ENCODE data around the gene EPHA4.

The EPHA4 gene

DNA sequence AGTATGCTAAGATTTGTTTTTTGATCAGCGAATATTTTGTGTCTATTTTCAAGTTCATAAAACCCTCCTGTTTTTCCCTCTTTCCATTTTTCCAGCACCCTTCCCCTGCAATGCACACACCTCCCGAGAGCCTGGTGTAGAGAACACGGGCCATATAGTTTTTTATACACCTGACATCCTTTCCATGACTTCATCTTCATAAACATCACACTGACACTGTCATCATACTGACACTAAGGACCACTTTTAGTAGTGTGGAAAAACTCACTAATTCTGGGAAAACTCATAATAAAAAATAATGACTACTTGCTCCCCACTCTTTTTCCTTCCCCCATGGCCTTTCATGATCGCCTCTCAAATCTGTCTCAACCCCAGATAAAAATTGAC is 70.2 kb downstream of the EPHA4 start:
- TF ChIP-seq TAF1 (IDR thresholded peaks at IDR 0.05; ENCODE audit: low read depth): no peak
- TF ChIP-seq RAD21 (IDR thresholded peaks at IDR 0.05; ENCODE audit: low read depth): no peak
- TF ChIP-seq FOXM1 (IDR thresholded peaks at IDR 0.05; ENCODE audit: borderline replicate concordance, low read depth): no peak
- TF ChIP-seq EGR1 (IDR thresholded peaks at IDR 0.05): no peak
- TF ChIP-seq, protein P1, sequence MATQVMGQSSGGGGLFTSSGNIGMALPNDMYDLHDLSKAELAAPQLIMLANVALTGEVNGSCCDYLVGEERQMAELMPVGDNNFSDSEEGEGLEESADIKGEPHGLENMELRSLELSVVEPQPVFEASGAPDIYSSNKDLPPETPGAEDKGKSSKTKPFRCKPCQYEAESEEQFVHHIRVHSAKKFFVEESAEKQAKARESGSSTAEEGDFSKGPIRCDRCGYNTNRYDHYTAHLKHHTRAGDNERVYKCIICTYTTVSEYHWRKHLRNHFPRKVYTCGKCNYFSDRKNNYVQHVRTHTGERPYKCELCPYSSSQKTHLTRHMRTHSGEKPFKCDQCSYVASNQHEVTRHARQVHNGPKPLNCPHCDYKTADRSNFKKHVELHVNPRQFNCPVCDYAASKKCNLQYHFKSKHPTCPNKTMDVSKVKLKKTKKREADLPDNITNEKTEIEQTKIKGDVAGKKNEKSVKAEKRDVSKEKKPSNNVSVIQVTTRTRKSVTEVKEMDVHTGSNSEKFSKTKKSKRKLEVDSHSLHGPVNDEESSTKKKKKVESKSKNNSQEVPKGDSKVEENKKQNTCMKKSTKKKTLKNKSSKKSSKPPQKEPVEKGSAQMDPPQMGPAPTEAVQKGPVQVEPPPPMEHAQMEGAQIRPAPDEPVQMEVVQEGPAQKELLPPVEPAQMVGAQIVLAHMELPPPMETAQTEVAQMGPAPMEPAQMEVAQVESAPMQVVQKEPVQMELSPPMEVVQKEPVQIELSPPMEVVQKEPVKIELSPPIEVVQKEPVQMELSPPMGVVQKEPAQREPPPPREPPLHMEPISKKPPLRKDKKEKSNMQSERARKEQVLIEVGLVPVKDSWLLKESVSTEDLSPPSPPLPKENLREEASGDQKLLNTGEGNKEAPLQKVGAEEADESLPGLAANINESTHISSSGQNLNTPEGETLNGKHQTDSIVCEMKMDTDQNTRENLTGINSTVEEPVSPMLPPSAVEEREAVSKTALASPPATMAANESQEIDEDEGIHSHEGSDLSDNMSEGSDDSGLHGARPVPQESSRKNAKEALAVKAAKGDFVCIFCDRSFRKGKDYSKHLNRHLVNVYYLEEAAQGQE (IDR thresholded peaks at IDR 0.05; ENCODE audit: low read depth): no peak
- TF ChIP-seq NFIC (IDR thresholded peaks at IDR 0.05): no peak
- TF ChIP-seq YY1 (IDR thresholded peaks at IDR 0.05; ENCODE audit: low read depth): no peak
- TF ChIP-seq TCF12 (IDR thresholded peaks at IDR 0.05; ENCODE audit: low read depth): no peak
- TF ChIP-seq EP300 (IDR thresholded peaks at IDR 0.05; ENCODE audit: borderline replicate concordance): no peak
- no peak for TF ChIP-seq TEAD4 (IDR thresholded peaks at IDR 0.05)
- no peak for TF ChIP-seq ZBTB7A (IDR thresholded peaks at IDR 0.05; ENCODE audit: low read depth)
- TF ChIP-seq, protein P2, sequence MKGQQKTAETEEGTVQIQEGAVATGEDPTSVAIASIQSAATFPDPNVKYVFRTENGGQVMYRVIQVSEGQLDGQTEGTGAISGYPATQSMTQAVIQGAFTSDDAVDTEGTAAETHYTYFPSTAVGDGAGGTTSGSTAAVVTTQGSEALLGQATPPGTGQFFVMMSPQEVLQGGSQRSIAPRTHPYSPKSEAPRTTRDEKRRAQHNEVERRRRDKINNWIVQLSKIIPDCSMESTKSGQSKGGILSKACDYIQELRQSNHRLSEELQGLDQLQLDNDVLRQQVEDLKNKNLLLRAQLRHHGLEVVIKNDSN (IDR thresholded peaks at IDR 0.05): no peak
- no peak for TF ChIP-seq CEBPB (IDR thresholded peaks at IDR 0.05)

DNA sequence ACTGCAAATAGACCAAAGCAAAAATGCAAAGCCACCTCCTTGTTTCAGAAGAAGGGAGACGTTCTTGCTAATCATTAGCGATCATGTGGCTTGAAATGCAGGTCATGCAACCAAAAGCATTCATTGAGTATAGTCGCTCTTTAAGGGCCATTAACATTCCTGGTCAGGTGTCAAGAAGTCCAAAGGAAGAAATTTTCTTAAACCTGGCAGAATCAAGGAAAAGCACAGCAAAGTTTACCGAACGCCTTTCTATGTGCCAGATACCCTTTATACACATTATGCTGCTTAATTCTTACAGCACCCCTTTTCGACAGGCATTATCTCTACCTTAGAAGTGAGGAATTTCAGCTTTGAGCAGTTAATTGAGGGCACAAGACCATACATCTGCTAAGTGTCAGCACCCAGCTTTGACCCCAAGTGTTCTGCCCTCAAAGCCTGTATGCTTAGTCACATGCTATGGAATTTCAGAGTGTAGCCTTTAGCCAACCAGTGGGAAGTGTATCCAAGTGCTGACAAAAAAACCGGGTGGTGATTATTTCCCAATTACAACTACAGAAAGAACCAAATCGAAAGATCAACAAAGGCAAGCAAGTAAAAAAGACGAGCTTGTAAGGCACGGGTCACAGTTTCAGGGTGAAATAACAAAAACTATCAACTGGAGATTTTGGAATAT is 70.8 kb downstream of the EPHA4 start:
- TF ChIP-seq, protein P2 (IDR thresholded peaks at IDR 0.05): no peak
- TF ChIP-seq ZBTB7A (IDR thresholded peaks at IDR 0.05; ENCODE audit: low read depth) (no peak), EGR1 (IDR thresholded peaks at IDR 0.05) (no peak), NFIC (IDR thresholded peaks at IDR 0.05) (no peak), FOXM1 (IDR thresholded peaks at IDR 0.05; ENCODE audit: borderline replicate concordance, low read depth) (no peak), TCF12 (IDR thresholded peaks at IDR 0.05; ENCODE audit: low read depth) (no peak), CEBPB (IDR thresholded peaks at IDR 0.05) (no peak), EP300 (IDR thresholded peaks at IDR 0.05; ENCODE audit: borderline replicate concordance) (no peak), RAD21 (IDR thresholded peaks at IDR 0.05; ENCODE audit: low read depth) (no peak), YY1 (IDR thresholded peaks at IDR 0.05; ENCODE audit: low read depth) (no peak), TEAD4 (IDR thresholded peaks at IDR 0.05) (no peak), TAF1 (IDR thresholded peaks at IDR 0.05; ENCODE audit: low read depth) (no peak), CREB1 (IDR thresholded peaks at IDR 0.05; ENCODE audit: low read depth) (no peak)
- TF ChIP-seq, protein P3, sequence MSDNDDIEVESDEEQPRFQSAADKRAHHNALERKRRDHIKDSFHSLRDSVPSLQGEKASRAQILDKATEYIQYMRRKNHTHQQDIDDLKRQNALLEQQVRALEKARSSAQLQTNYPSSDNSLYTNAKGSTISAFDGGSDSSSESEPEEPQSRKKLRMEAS (IDR thresholded peaks at IDR 0.05): no peak
- TF ChIP-seq, protein P1 (IDR thresholded peaks at IDR 0.05; ENCODE audit: low read depth): no peak

DNA sequence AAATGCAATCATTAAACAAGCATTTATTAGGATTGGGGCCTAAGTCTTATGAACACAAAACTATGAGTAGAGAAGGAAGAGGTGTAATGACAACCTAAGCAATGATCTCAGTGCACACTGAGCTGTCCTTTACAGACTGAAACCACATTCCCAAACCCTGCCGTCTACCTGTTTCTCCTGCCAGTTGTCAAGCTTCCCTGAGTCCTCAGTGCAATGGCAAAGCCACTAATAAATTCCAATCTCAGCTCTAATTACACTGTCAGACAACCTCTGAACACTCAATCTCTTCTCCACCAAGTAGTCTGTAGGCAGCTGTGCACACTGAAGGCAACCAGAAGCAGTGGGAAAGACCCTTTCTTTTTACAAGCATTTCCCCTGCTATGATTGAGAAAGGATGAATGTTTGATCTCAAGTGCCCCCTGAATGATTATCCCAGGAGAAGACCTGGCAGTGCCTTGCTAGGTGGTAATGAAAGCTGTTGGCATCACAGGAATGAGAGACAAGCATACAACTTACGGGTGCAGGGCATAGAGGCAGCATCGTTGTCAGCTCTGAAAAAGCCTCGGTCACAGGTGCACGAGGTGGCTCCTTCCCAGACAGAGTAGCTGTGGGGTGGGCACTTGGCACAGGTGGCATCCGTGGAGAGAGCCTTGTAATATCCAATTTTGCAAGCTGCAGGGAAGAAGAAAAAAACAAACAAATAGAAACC is 71.4 kb downstream of the EPHA4 start:
- TF ChIP-seq CREB1 (IDR thresholded peaks at IDR 0.05; ENCODE audit: low read depth) (no peak), TEAD4 (IDR thresholded peaks at IDR 0.05) (no peak), TAF1 (IDR thresholded peaks at IDR 0.05; ENCODE audit: low read depth) (no peak)

DNA sequence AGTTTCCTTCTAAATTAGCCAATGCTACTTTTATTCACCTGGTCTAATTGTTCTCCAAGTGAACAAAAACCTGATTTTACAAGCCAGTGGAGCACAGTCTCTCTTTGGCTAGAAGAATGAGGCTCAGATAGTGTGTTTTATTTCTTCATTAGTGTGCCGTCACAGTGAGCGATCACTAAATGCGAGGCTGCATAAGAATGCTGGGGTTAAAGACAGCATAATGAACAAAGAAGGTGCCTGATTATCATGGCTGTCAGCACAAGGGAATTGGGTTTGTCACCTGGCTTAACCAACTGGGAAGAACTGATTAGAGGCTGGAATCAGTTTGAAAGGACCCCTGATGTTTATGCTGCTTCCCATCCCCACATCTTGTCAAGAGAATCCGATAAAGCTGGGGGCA is 76.4 kb downstream of the EPHA4 start:
- TF ChIP-seq, protein P3 (IDR thresholded peaks at IDR 0.05): no peak

DNA sequence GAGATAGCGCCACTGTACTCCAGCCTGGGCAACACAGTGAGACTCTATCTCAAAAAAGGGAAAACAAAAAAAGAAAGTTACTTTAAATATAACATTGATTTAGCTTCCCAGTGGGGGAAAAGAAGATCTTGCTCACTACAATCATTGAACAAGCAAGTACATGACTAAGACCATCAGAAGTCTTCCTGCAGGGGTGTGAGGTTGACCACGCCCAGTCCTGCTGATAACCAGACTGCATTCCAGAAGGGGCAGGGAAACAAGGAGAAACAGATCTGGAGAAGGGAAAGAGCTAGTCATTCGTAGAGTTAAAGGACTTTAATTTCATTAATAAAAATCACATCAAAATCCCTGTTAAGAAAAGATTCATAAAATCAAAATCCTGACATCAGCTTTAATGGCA is 77.5 kb downstream of the EPHA4 start:
- TF ChIP-seq NFIC (IDR thresholded peaks at IDR 0.05): no peak
- no peak for TF ChIP-seq RAD21 (IDR thresholded peaks at IDR 0.05; ENCODE audit: low read depth)
- TF ChIP-seq CEBPB (IDR thresholded peaks at IDR 0.05): no peak
- TF ChIP-seq ZBTB7A (IDR thresholded peaks at IDR 0.05; ENCODE audit: low read depth): no peak
- TF ChIP-seq TCF12 (IDR thresholded peaks at IDR 0.05; ENCODE audit: low read depth): no peak
- TF ChIP-seq, protein P3 (IDR thresholded peaks at IDR 0.05): no peak
- no peak for TF ChIP-seq CREB1 (IDR thresholded peaks at IDR 0.05; ENCODE audit: low read depth)
- TF ChIP-seq, protein P2 (IDR thresholded peaks at IDR 0.05): no peak
- no peak for TF ChIP-seq YY1 (IDR thresholded peaks at IDR 0.05; ENCODE audit: low read depth)
- no peak for TF ChIP-seq FOXM1 (IDR thresholded peaks at IDR 0.05; ENCODE audit: borderline replicate concordance, low read depth)
- TF ChIP-seq, protein P1 (IDR thresholded peaks at IDR 0.05; ENCODE audit: low read depth): no peak
- no peak for TF ChIP-seq TEAD4 (IDR thresholded peaks at IDR 0.05)
- TF ChIP-seq EP300 (IDR thresholded peaks at IDR 0.05; ENCODE audit: borderline replicate concordance): no peak
- TF ChIP-seq EGR1 (IDR thresholded peaks at IDR 0.05): no peak
- TF ChIP-seq TAF1 (IDR thresholded peaks at IDR 0.05; ENCODE audit: low read depth): no peak
